ENCODE data around the gene TSPAN31.

GRCh38 chr12:57797933-57798332 lies 53.1 kb downstream of the TSPAN31 start:
- TF ChIP-seq CTCF (conservative IDR thresholded peaks at IDR 0.05; ENCODE audit: low read depth in 2 of 2) = no peak
- TF ChIP-seq NANOG (IDR thresholded peaks at IDR 0.05; ENCODE audit: borderline replicate concordance) = no peak
- no peak for TF ChIP-seq JUNB (IDR thresholded peaks at IDR 0.05; ENCODE audit: unreplicated experiment)
- TF ChIP-seq POLR2AphosphoS5 (IDR thresholded peaks at IDR 0.05; ENCODE audit: low read depth) = no peak
- TF ChIP-seq EZH2phosphoT487 (IDR thresholded peaks at IDR 0.05; ENCODE audit: unreplicated experiment) = no peak
- no peak for TF ChIP-seq ETS1 (IDR thresholded peaks at IDR 0.05)
- TF ChIP-seq CREB1 (CRISPR knock-in tag; IDR thresholded peaks at IDR 0.05; ENCODE audit: low read depth) = no peak

Measured in GM23338 (cell line).